ENCODE results near the gene GPR171. TPM values are rescaled to one million over a fixed set of nuclear protein-coding genes. Genes with fewer than 3 reads are reported as not detected.

The GPR171 gene, protein sequence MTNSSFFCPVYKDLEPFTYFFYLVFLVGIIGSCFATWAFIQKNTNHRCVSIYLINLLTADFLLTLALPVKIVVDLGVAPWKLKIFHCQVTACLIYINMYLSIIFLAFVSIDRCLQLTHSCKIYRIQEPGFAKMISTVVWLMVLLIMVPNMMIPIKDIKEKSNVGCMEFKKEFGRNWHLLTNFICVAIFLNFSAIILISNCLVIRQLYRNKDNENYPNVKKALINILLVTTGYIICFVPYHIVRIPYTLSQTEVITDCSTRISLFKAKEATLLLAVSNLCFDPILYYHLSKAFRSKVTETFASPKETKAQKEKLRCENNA
- 0.28 TPM in 1 of 2 replicates, not detected in the other for total RNA-seq

DNA sequence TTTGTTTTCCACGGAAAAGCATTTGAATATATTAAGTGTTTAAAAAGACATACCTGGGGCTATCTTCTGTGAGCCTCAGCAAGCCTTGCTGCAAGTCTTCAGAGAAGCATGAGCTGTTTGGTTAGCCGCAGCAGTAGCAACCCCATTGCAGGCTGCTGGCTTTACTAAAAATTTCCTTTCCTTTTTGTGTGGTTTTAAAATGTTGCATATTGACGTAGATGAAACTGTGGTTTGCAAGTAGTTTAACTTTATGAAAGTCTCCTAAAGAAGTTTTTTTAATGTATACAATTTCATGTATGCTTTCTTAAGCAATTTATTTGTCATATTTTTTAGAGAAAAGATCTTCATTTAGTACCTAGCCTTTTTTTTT, at the start of gene GPR171:
Gene GPR171 (minus strand): TSS at position 166 of the 370 bp plus-strand sequence. CDS start 3,830 bp downstream, outside the sequence.

Other genes with a start within 250 kb of the GPR171 start
- gene CLRN1, start 230.5 kb downstream of the GPR171 start, total RNA-seq, result not detected in 2 replicates
- gene MED12L, start 117.6 kb downstream of the GPR171 start, total RNA-seq, result 0.19 and 0.28 TPM in 2 replicates
- under 0.01 and 0.28 TPM in 2 replicates for gene P2RY14, start 75.3 kb upstream of the GPR171 start, total RNA-seq
- gene GPR87, start 113.6 kb upstream of the GPR171 start, total RNA-seq, result under 0.01 TPM in 2 replicates
- gene P2RY13, start 126.3 kb upstream of the GPR171 start, total RNA-seq, result not detected in 2 replicates
- 0.28 TPM in 1 of 2 replicates, not detected in the other for gene P2RY12, start 181.5 kb upstream of the GPR171 start, total RNA-seq

Data from regular cardiac myocyte (primary cell).